Hematopoietic multipotent progenitor cell treated with erythropoietin and hydrocortisone succinate and interleukin-3 and kit ligand, for 4 days (in vitro differentiated cells): Measurements from ENCODE around the gene CAMSAP2.

Experiments
- DNase-seq: peaks from one replicate; pipeline ENCODE4 v3.0.0-alpha.2; 2015

Gene CAMSAP2, protein sequence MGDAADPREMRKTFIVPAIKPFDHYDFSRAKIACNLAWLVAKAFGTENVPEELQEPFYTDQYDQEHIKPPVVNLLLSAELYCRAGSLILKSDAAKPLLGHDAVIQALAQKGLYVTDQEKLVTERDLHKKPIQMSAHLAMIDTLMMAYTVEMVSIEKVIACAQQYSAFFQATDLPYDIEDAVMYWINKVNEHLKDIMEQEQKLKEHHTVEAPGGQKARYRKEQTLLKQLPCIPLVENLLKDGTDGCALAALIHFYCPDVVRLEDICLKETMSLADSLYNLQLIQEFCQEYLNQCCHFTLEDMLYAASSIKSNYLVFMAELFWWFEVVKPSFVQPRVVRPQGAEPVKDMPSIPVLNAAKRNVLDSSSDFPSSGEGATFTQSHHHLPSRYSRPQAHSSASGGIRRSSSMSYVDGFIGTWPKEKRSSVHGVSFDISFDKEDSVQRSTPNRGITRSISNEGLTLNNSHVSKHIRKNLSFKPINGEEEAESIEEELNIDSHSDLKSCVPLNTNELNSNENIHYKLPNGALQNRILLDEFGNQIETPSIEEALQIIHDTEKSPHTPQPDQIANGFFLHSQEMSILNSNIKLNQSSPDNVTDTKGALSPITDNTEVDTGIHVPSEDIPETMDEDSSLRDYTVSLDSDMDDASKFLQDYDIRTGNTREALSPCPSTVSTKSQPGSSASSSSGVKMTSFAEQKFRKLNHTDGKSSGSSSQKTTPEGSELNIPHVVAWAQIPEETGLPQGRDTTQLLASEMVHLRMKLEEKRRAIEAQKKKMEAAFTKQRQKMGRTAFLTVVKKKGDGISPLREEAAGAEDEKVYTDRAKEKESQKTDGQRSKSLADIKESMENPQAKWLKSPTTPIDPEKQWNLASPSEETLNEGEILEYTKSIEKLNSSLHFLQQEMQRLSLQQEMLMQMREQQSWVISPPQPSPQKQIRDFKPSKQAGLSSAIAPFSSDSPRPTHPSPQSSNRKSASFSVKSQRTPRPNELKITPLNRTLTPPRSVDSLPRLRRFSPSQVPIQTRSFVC (N-terminal part only)

DNA sequence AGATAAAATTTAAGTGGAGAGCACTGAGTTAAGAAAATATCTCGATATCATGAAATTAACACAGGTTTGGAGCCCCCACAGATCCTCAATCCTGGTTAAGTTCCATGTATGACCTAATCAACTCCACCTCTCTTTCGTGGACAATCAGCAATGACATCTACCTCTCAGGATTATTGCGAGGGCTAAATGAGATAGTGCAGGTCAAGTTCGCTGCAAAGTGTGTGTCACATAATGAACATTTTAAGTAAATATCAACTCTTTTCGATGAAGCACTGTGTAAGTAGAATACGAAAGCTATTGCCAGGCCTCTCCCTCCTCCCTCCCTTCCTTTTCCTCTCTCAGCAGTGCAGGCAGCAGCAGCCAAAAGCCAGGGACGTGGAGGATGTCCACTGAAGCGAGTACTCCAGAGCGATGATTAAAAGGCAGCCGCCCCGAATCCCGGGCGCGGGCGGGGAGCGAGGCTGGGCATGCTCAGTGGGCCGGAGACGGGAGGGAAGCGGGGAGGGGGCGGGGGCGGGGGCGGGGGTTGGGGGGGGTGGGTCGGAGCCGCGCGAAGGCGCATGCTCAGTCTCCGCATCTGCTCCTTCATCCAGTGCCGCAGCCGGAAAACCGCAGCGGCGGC is at the start of gene CAMSAP2:
Gene CAMSAP2, plus strand, starts transcription at position 567 of the 622 bp plus-strand sequence. CDS start 935 bp downstream, outside the sequence.
- peak; percentile 65 for DNase-seq

- DNase-seq: no peak
Observed at GRCh38 chr1:200692316-200692715, 46.4 kb upstream of the CAMSAP2 start.

- no peak for DNase-seq
Observed at GRCh38 chr1:200693327-200693726, 45.4 kb upstream of the CAMSAP2 start.

DNA sequence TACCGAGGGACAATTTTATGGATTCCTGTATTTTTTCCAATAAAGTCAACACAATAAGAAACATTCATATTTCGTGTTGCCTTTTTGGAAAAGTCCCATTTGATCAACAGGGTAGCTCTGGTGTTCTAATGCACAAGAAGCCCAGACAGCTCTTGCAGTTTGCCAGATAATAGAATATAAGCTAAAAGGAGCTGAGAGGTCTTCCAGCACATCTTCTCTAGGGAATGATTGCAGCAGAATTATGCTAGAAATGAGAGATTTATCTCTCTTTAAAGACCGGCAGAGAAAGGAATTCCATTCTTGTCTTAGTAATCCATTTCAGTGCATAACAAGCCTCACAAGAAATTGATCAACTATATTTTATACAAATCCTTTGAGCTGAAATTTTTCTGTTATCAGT is 44.0 kb upstream of the CAMSAP2 start:
- no peak for DNase-seq

GRCh38 chr1:200699871-200700270 is 38.8 kb upstream of the CAMSAP2 start:
- peak; percentile 60 for DNase-seq

GRCh38 chr1:200704986-200705500 is 33.6 kb upstream of the CAMSAP2 start:
- DNase-seq: peak; percentile 53

- no peak for DNase-seq
Observed at GRCh38 chr1:200706111-200706814, 32.4 kb upstream of the CAMSAP2 start.

DNA sequence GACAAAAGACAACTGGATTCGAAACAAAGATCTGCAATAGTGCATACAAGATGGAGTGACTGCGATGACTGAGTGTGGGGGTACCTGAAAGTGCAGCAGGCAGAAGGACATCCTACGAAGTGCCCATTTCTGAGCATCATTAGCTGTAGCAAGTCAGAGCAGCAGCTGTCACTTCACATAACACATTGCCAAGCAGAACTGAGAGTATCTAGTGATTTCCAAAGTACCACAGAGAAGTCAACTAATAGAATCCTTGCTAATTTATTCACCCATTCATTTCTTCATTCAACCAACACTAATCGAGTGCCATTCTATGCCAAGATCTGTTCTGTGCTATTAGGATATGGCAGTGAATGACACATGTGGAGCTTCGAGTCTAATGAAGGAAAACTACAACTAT is 31.6 kb upstream of the CAMSAP2 start:
- no peak for DNase-seq

DNA sequence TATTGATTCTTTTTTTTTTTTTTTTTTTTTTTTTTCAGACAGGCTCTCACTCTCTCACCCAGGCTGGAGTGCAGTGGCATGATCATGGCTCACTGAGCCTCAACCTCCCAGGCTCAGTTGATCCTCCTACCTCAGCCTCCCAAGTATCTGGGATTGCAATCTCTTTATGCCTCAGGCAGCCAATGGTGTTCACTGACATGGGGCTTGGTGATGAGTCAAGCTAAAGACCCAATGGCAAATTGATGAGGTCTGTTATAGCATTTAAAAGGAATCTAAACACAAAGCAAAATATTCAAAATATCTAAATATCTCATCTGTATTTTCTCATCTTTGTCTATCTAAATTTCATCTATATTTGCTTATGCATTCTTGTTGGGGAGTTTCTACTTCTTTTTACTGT is 30.5 kb upstream of the CAMSAP2 start:
- DNase-seq: no peak

DNA sequence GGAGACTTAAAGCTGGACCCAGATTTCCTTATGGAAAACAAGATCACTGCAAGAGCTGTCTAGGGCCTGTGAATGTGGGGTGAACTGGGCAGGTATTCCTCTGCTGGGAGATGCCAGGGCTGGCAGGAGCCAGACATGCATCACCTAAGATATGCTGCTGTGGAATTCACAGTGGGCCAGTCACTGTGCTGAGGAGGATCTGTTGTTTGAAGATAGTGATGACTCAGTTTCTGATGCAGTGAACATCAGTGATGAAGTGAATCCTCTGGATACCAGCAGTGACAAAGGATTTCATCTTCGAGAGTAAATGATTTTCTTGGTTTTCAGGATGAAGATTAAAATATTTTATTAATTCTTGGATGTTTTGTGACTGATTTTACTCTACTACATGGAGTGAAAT is 29.9 kb upstream of the CAMSAP2 start:
- DNase-seq: peak; percentile 19

DNA sequence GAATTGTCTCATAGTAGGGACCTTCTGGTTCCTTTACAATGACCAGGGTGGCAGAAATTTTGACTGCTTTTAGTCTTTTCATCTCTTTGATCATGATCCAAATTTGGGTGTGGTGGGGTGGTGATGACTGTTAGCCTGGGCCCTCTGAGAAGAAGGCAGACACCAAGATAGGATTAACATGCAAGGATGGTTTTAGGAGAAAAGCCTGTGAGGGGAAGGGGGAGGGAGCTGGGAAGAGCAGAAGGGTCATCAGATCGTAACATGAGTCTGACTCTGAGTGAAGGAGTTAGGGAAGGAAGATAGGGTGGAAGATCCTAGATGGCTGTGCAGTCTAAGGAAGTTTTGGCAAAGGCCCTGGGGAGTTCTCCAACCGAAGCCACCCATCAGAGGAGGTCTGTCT is 28.5 kb upstream of the CAMSAP2 start:
- peak; percentile 6 for DNase-seq

GRCh38 chr1:200714504-200715187 is 24.0 kb upstream of the CAMSAP2 start:
- no peak for DNase-seq

DNA sequence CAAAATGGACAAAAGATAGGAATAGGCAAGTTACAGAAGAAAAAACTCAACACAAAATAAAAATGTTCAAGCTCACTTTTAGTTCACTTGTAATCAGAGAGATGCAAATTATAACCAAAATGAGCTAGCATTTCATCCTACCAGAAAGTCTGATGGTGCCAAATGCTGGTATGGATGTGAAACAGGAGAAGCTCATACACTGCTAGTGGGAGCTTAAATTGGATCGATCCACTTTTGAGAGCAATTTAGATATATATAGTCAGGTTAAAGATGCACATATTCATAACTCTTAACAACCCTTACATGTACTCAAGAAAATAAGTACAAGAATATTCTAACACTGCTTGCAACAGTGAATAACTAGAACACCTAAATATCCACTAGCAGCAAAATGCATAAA is 18.5 kb upstream of the CAMSAP2 start:
- DNase-seq: no peak

DNA sequence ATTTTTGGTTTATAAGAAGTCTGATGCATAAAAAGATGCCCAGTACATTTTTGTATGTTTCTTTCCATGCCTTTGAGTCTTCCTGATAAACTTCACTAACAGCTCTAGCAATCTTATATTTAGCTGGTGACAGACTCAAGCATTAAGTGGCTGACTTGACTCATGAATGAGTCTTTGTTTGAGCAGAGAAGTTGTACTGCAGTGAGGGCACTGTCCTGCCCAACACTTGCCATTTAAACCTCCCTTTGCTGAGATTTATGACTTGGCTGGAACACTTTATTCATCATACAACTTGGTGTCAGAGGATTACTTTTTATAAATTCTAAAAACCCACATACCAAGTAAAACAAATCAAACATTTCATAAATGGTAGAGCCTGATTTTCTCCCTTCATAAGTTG is 14.6 kb upstream of the CAMSAP2 start:
- DNase-seq: no peak

DNA sequence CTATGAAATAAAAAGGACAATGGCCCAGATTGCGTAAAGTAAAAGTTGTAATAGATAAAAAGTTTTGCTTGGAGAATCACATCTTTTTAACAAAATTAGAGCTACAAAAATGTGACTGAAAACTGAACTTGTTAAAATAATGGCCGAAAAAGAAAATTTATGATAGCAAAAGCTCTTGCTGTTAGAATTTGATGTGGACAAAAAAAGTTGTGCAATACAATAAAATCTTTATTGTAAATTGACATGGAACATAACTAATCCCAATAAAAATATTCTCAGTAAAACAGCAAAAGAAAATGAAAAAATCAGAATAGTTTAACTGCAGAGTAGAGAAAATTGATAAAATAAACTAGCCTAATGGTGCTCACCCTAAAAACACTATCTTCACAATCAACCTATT is 11.4 kb upstream of the CAMSAP2 start:
- DNase-seq: no peak

- no peak for DNase-seq
Observed at GRCh38 chr1:200729863-200730262, 8.8 kb upstream of the CAMSAP2 start.

DNA sequence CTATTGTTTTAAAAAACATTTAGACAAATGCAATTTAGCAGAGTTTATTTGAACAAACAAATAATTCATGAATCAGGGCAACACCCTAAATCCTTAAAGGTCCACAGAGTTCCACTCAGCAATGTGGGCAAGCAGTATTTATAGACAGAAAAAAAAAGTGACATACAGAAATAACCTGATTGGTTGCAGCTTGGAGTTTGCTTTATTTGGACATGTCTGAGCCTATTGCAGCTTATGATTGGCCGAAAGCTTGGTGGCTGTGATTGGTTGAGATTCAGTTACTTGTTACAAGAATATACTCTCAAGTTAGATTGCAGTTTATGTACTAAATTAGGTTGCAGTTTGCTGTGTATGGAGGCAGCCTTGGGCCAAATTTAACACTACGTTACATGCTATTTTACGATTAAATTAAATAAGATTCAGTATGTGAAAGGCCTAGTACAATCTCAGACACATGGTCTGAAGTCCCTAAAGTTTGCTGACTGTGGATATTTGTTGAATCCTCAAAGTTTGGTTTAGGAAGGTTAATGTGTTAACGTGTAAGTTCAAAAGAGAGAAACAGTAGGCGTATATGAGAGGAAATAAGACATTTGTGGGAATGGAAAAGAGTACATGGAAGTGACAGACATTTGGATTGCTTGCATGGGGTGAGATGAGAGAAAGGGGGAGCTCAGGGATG is 6.9 kb upstream of the CAMSAP2 start:
- DNase-seq: no peak

GRCh38 chr1:200732438-200732837 is 6.3 kb upstream of the CAMSAP2 start:
- no peak for DNase-seq

DNA sequence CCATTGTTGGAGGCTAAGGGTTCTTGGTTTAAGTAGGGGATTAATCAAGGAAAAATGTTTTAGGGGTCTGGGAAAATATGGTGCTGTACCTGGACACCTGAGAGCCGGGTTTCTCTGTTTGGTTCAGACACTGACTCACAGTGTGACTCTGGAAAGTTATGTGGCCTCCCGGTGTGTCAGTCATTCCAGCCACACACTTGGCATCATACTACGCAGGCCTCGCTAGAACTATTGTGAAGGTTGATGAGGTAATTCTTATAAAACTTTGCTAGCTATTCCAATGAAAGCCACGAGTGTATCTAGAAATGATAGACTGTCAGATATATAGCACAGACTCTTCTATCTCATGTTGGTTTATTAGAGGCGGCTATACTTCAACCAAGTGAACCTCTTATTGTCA is 4.8 kb upstream of the CAMSAP2 start:
- no peak for DNase-seq

DNA sequence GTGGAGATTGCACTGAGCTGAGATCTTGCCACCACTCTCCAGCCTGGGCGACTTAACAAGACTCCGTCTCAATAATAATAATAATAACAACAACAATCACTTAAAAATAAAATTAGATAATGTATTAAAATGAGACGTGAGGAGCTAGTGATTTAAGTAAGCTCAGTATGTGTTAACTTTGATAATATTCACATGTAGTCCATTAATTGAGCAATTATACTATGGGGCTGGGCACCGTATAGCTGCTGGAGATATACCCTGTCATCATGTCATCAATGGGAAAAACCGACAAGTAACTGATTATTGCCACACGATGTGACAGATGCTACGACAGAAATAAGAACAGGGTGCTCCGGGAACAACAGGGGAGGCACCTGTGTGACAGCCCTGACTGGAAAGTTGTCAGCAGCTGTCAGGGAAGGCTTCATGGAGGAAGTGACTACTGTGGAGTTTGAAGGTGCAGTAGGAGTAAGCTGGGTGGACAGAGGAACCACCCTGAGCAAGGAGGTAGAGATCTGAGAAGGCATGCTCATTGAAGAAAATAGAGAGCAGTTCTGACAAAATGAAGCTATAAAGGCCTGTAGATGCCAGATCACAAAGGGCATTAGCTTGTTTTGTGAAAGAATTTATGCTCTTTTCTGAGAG is 924 bp upstream of the CAMSAP2 start:
- DNase-seq: no peak
